Astrocyte of the cerebellum (primary cell): ENCODE data around the gene MLST8.

Experiments
- DNase-seq: peaks from one replicate; pipeline ENCODE4 v3.0.0-alpha.2; 2011; ENCODE audit warnings: low read depth
- H3K4me3 ChIP-seq: 2 replicates; pipeline ENCODE4 v1.5.1; 2011; ENCODE audit warnings: mild to moderate bottlenecking, low read depth, low read length, moderate library complexity
- CTCF ChIP-seq: IDR thresholded peaks from 2 replicates; pipeline ENCODE4 v1.5.1; 2012; ENCODE audit warnings: low read length, low read depth, moderate library complexity, mild to moderate bottlenecking; ENCODE audit errors: missing control alignments
- in situ Hi-C: cut with HindIII; loops from 2 replicates; pipeline ENCODE4 v1.10.0; 2017; ENCODE audit warnings: low sequenced_read_pairs

MLST8 gene

GRCh38 chr16:2194852-2195321, 10.4 kb upstream of the MLST8 start:
- H3K4me3 ChIP-seq, result no peak overlapping the region
- in situ Hi-C loops, result no loop called here
- DNase-seq, result no peak
- peak; percentile 34 for TF ChIP-seq CTCF

- in situ Hi-C loops, result no loop called here
These were observed 9.7 kb upstream of the MLST8 start for GRCh38 chr16:2195322-2196161.

GRCh38 chr16:2196162-2196980, 8.9 kb upstream of the MLST8 start, which contains the start of gene CASKIN1:
Gene CASKIN1 (minus strand): TSS chr16:2196605. CDS start chr16:2196432, 173 bp downstream.
- in situ Hi-C loops, result no loop called here
- no peak for DNase-seq
- no peak for TF ChIP-seq CTCF
- H3K4me3 ChIP-seq, result peak within 1 kb of the TSS; percentile 21

More at GRCh38 chr16:2195322-2196161, 9.7 kb upstream of the MLST8 start:
- no peak for DNase-seq
- TF ChIP-seq CTCF, result no peak
- peak overlapping the region; percentile 21 for H3K4me3 ChIP-seq

- DNase-seq, result no peak
- H3K4me3 ChIP-seq, result no peak overlapping the region
- no peak for TF ChIP-seq CTCF
- in situ Hi-C loops, result no loop called here
These were observed 8.2 kb upstream of the MLST8 start for GRCh38 chr16:2196981-2197511.

- no peak for DNase-seq
- in situ Hi-C loops, result no loop called here
- H3K4me3 ChIP-seq, result no peak overlapping the region
- TF ChIP-seq CTCF, result no peak
These were observed 7.5 kb upstream of the MLST8 start for GRCh38 chr16:2197765-2198164.

GRCh38 chr16:2198283-2198682, 7.0 kb upstream of the MLST8 start:
- H3K4me3 ChIP-seq, result no peak overlapping the region
- in situ Hi-C loops, result no loop called here
- DNase-seq, result no peak
- no peak for TF ChIP-seq CTCF
